CD4-positive, alpha-beta T cell (primary cell): ENCODE data around the gene OR2T34. TPM values are rescaled to one million over a fixed set of nuclear protein-coding genes. Genes with fewer than 3 reads are reported as not detected.
"Not testable (repeated sequence)": the region's sequence is repeated elsewhere in the genome, so short reads cannot be mapped to it uniquely, and the experiment has no call there.

Experiments used
- ATAC-seq: fragments of 200-7000 bp; cut with Tn5 transposase; one replicate; pipeline ENCODE4 v1.10.0; 2022; ENCODE audit warnings: mild to moderate bottlenecking; ENCODE audit not compliant: poor library complexity
- CTCF ChIA-PET: fragments of 350-600 bp; sonication (Branson Sonifier 250); formaldehyde crosslinking; loops from one replicate; lab custom pipeline; 2021; ENCODE audit warnings: antibody characterized with exemption, inconsistent platforms; lab: Charles Lee
- POLR2A ChIA-PET: fragments of 350-600 bp; sonication (Branson Sonifier 250); formaldehyde crosslinking; loops from one replicate; lab custom pipeline; 2021; ENCODE audit warnings: antibody characterized with exemption, inconsistent platforms; lab: Charles Lee
- DNase-seq, 14 experiments: peaks; one replicate each; pipeline ENCODE4 v3.0.0-alpha.2; 2013 to 2020; ENCODE audit warnings: mixed read lengths in 2 of 14
- H3K27ac ChIP-seq, 2 donors: one replicate each; pipeline versions ENCODE4 v1.5.1 to v1.7.0; 2013; ENCODE audit warnings: low read length in 2 of 2, low read depth in 1 of 2, mild to moderate bottlenecking in 1 of 2
- H3K27me3 ChIP-seq, 2 experiments: 1 replicate in 1 of 2; 2 replicates in 1 of 2; pipeline versions ENCODE4 v1.6.1 to v1.7.0; 2013; ENCODE audit warnings: low read length in 2 of 2, control low read depth in 1 of 2, mild to moderate bottlenecking in 1 of 2, moderate library complexity in 1 of 2; ENCODE audit not compliant: insufficient read depth in 2 of 2, control insufficient read depth in 1 of 2
- H3K36me3 ChIP-seq: one replicate; pipeline ENCODE4 v1.6.1; 2013; ENCODE audit warnings: low read length, control low read depth; ENCODE audit not compliant: insufficient read depth
- H3K4me1 ChIP-seq: one replicate; pipeline ENCODE4 v1.6.1; 2013; ENCODE audit warnings: low read length, control low read depth; ENCODE audit not compliant: insufficient read depth
- H3K4me3 ChIP-seq: one replicate; pipeline ENCODE4 v1.5.1; 2013; ENCODE audit warnings: mild to moderate bottlenecking, low read length, moderate library complexity
- H3K9me3 ChIP-seq, 2 experiments: 1 replicate in 1 of 2; 2 replicates in 1 of 2; pipeline versions ENCODE4 v1.6.1 to v1.7.0; 2013; ENCODE audit warnings: low read length in 2 of 2, mild to moderate bottlenecking in 2 of 2, control low read depth in 1 of 2, moderate library complexity in 1 of 2; ENCODE audit not compliant: control insufficient read depth in 1 of 2, insufficient read depth in 1 of 2
- H3K27ac Mint-ChIP-seq: one replicate; pipeline ENCODE4 v1.8.0; 2020; ENCODE audit warnings: mixed read lengths
- H3K27me3 Mint-ChIP-seq: one replicate; pipeline ENCODE4 v1.8.0; 2021; ENCODE audit warnings: mixed read lengths
- H3K36me3 Mint-ChIP-seq: one replicate; pipeline ENCODE4 v1.8.0; 2021; ENCODE audit warnings: low read depth, mixed read lengths
- H3K4me1 Mint-ChIP-seq: one replicate; pipeline ENCODE4 v1.8.0; 2021; ENCODE audit warnings: low read depth, mixed read lengths
- H3K4me3 Mint-ChIP-seq: one replicate; pipeline ENCODE4 v1.8.0; 2020; ENCODE audit warnings: mild to moderate bottlenecking, mixed read lengths
- H3K9me3 Mint-ChIP-seq: one replicate; pipeline ENCODE4 v1.8.0; 2020; ENCODE audit warnings: mixed read lengths
- intact Hi-C, 2 experiments: fragments of 100-400 bp; cut with DNase I in 1 of 2; cut with micrococcal nuclease in 1 of 2; formaldehyde crosslinking; loops; one replicate each; pipeline versions ENCODE4 v1.15.1 to v1.9.0; 2023 to 2025; cut with DNase I, micrococcal nuclease
- total RNA-seq, 174 experiments: library from RNA in 2 of 174; stranded (reverse) in 2 of 174; gene quantifications; one replicate each; pipeline ENCODE4 v1.2.3 and lab custom pipeline; 2021 to 2026
- TF ChIP-seq, protein P1 (sequence below): fragments of 200-600 bp; IDR thresholded peaks from one replicate; pipeline ENCODE4 v1.8.0; 2022; ENCODE audit warnings: antibody characterized with exemption, mild to moderate bottlenecking

The OR2T34 gene
- total RNA-seq, 2 experiments from 2014 or later = not detected

DNA sequence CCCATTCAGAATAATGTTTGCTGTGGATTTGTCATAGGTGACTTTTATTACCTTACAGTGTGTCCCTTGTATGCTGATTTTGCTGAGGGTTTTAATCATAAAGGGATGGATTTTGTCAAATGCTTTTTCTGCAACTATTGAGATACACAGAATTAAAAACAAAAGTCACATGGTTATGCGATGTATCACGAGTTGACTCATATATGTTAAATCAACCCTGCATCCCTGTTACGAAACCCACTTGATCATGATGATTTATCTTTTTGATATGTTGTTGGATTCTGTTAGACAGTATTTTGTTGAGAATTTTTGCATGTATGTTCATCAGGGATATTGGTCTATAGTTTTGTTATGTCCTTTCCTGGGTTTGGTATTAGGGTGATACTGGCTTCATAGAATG is 10.7 kb upstream of the OR2T34 start:
- ChIA-PET POLR2A (no interaction called here), CTCF (no interaction called here)
- H3K27me3 Mint-ChIP-seq = no peaks in the 10 kb centered on the region
- TF ChIP-seq, protein P1, sequence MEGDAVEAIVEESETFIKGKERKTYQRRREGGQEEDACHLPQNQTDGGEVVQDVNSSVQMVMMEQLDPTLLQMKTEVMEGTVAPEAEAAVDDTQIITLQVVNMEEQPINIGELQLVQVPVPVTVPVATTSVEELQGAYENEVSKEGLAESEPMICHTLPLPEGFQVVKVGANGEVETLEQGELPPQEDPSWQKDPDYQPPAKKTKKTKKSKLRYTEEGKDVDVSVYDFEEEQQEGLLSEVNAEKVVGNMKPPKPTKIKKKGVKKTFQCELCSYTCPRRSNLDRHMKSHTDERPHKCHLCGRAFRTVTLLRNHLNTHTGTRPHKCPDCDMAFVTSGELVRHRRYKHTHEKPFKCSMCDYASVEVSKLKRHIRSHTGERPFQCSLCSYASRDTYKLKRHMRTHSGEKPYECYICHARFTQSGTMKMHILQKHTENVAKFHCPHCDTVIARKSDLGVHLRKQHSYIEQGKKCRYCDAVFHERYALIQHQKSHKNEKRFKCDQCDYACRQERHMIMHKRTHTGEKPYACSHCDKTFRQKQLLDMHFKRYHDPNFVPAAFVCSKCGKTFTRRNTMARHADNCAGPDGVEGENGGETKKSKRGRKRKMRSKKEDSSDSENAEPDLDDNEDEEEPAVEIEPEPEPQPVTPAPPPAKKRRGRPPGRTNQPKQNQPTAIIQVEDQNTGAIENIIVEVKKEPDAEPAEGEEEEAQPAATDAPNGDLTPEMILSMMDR = no peak
- no peak overlapping the region for H3K4me3 ChIP-seq
- no peaks in the 10 kb centered on the region for H3K4me1 ChIP-seq
- DNase-seq = no peak
- no peaks in the 10 kb centered on the region for H3K36me3 Mint-ChIP-seq
- H3K27me3 ChIP-seq = no peaks in the 10 kb centered on the region
- no peaks in the 10 kb centered on the region for H3K36me3 ChIP-seq
- H3K9me3 Mint-ChIP-seq = peaks cover 2% of the 10 kb centered on the region
- H3K27ac ChIP-seq = no peak overlapping the region
- H3K4me1 Mint-ChIP-seq = no peaks in the 10 kb centered on the region
- ATAC-seq = no peak
- no peak overlapping the region for H3K27ac Mint-ChIP-seq
- intact Hi-C loops = no loop called here
- H3K9me3 ChIP-seq = peaks cover 0 to 3% of the 10 kb centered on the region in 2 experiments
- no peak overlapping the region for H3K4me3 Mint-ChIP-seq

DNA sequence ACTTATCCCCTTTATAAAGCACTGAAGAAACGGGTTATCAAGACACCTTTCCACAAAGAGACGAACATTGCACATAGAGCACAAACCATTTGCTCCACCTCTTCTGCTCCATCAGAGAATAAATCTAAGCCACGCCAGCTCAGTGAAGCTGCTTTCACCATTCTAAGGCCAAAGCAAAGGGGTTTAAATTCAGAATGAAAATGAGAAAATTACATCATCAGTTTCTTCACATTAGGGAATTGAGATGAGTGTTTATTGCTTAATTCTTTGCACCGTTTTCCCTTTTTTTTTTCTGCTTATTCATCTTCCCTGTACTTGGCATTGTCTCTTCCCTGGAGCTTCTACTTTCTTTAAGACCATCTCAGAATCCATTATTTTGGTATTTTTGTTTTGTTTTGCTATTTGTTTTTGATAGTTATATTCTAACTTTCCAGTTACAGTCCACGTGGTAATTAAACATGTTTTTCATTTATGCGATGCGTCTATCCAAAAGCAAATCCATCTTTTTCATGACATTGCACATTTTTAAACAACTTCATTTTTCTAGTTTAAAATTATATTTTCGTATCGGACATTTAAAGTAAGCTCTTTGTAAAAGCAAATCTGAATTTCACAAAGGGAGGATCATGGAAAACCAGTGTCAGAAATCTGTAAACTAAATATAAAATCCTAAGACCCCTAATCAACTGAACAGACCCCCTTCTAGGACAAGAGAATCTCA is 1.9 kb upstream of the OR2T34 start:
- Histone ChIP-seq H3K9me3 (no peaks in the 10 kb centered on the region), H3K4me3 (no peak overlapping the region), H3K4me1 (no peaks in the 10 kb centered on the region), H3K27ac (no peak overlapping the region), H3K27me3 (no peaks in the 10 kb centered on the region), H3K36me3 (no peaks in the 10 kb centered on the region)
- H3K4me3 Mint-ChIP-seq = no peak overlapping the region
- H3K9me3 Mint-ChIP-seq = peaks cover 2% of the 10 kb centered on the region
- intact Hi-C loops = no loop called here
- DNase-seq (no peak), ATAC-seq (no peak)
- H3K36me3 Mint-ChIP-seq = no peaks in the 10 kb centered on the region
- CTCF ChIA-PET = no interaction called here
- no peaks in the 10 kb centered on the region for H3K27me3 Mint-ChIP-seq
- H3K27ac Mint-ChIP-seq = no peak overlapping the region
- POLR2A ChIA-PET = no interaction called here
- no peaks in the 10 kb centered on the region for H3K4me1 Mint-ChIP-seq
- TF ChIP-seq, protein P1 = no peak

DNA sequence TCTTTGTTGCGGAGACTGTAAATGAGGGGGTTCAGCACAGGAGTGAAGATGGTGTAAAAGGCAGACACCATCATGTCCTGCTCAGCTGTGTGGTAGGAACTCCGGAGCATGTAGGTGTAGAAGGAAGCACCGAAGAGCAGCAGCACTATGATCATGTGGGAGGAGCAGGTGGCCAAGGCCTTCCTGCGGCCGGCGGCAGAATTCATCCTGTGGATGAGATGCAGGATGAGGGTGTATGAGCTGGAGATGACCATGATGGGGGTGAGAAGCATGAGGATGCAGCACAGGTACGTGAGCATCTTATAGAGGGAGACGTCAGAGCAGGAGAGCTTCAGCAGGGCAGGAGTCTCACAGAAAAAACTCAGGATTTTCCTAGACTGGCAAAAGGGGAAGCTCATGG is 701 bp downstream of the OR2T34 start:
- H3K27me3 Mint-ChIP-seq = not testable (repeated sequence)

DNA sequence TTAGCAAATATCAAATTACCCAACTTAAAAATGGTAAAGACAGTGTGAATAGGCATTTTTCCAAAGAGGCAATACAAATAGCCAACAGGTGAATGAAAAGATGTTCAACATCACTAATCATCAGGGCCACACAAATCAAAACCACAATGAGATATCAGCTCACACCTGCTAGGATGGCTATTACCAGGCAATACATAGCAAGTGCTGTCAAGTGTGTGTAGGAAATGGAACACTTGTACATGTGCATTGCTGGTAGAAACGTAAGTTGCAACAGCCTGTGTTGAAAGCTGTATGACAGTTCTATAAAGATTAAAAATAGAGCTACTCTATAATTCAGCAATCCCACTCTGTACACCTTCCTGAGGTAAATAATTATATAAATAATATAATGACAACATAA is 2.5 kb downstream of the OR2T34 start:
- CTCF ChIA-PET, POLR2A ChIA-PET: not testable (repeated sequence)

More for the DNA sequence above, 701 bp downstream of the OR2T34 start:
- H3K4me3 Mint-ChIP-seq, H3K4me1 ChIP-seq, H3K27ac Mint-ChIP-seq, H3K36me3 Mint-ChIP-seq, H3K36me3 ChIP-seq, CTCF ChIA-PET, DNase-seq, H3K27me3 ChIP-seq, ATAC-seq, H3K9me3 Mint-ChIP-seq, H3K4me3 ChIP-seq, intact Hi-C loops, H3K27ac ChIP-seq, H3K9me3 ChIP-seq, POLR2A ChIA-PET, H3K4me1 Mint-ChIP-seq: not testable (repeated sequence)

DNA sequence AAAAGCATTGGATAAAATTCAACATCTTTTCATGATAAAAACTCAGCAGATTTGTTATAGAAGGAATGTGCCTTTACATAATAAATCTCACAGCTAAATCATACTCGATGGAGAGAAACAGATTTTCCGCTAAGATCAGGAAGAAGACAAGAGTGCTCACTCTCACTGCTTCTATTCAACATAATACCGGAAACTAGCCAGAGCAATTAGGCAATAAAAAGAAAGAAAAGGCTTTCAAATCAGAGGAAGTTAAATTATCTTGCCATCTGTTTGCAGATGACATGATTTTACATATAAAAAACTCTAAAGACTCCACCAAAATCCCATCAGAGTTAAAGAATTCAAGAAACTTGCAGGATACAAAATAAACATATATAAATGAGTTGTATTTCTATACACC is 3.7 kb downstream of the OR2T34 start:
- H3K4me3 Mint-ChIP-seq, H3K27ac ChIP-seq, H3K9me3 Mint-ChIP-seq, ATAC-seq, CTCF ChIA-PET, H3K4me1 ChIP-seq, POLR2A ChIA-PET, H3K36me3 ChIP-seq, H3K4me3 ChIP-seq, H3K36me3 Mint-ChIP-seq, H3K27me3 Mint-ChIP-seq, intact Hi-C loops, H3K27me3 ChIP-seq, H3K9me3 ChIP-seq, DNase-seq: not testable (repeated sequence)
- H3K4me1 Mint-ChIP-seq = peaks cover 14% of the 10 kb centered on the region
- peak overlapping the region; percentile 42 for H3K27ac Mint-ChIP-seq

More for the DNA sequence above, 2.5 kb downstream of the OR2T34 start:
- H3K4me3 Mint-ChIP-seq, H3K36me3 Mint-ChIP-seq, H3K27me3 ChIP-seq, H3K9me3 Mint-ChIP-seq, H3K27ac ChIP-seq, H3K27me3 Mint-ChIP-seq, H3K4me1 Mint-ChIP-seq, ATAC-seq, H3K4me1 ChIP-seq, DNase-seq, H3K9me3 ChIP-seq, intact Hi-C loops, H3K4me3 ChIP-seq, H3K27ac Mint-ChIP-seq, H3K36me3 ChIP-seq: not testable (repeated sequence)

DNA sequence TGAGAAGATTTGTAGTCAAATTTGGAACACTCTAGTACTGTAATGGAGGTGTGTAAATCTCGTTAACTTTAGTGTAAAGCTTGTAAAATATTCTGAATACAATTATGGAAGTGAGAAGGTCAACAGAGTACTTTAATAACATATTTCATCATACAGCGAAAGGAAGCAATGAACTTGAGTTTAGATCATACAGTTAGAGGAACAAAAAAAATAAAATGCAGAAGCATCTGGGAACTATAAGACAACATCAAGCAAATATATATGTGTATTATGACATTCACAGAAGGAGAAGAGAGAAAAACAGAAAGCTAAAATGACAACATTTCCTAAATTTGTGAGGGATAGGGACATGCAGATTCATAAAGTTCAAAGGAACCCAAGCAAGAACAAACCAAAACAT is 5.5 kb downstream of the OR2T34 start:
- H3K9me3 Mint-ChIP-seq, H3K27me3 ChIP-seq, H3K36me3 ChIP-seq, H3K27ac Mint-ChIP-seq, H3K27ac ChIP-seq, POLR2A ChIA-PET, H3K27me3 Mint-ChIP-seq, H3K4me1 ChIP-seq, intact Hi-C loops, CTCF ChIA-PET, H3K4me3 Mint-ChIP-seq, H3K4me3 ChIP-seq, ATAC-seq, H3K36me3 Mint-ChIP-seq, H3K9me3 ChIP-seq, DNase-seq: not testable (repeated sequence)
- H3K4me1 Mint-ChIP-seq = peaks cover 19% of the 10 kb centered on the region
